GM18498 (cell line): ENCODE measurements around the gene SHH.

ENCODE experiments used
- ATAC-seq: cut with Tn5 transposase; IDR thresholded peaks from one replicate; pipeline ENCODE4 v1.9.1; 2021; ENCODE audit warnings: mild to moderate bottlenecking, moderate library complexity; ENCODE audit not compliant: unreplicated experiment

The SHH gene

GRCh38 chr7:155811895-155812761 is at the start of gene SHH:
Gene SHH (minus strand): TSS chr7:155812463. CDS start chr7:155812122, 341 bp downstream.
- no peak for ATAC-seq

DNA sequence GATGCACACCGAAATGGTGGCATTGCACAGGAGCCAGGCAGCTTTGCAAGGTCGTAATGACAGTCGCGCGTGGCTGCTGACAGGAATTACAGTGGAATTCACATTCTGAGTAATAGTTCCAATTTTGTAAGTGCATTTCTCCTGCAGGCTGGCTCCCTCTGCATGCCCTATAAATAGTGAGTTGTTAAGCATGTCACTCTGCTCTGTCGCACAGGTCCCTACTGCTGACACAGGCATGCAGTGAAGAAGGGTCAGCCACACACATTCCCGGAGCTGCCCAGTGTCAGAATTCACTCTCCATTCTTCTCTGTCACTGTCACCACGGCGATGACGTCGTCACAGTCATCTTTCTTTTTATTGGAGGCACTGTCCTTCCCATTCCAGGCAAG is 49.2 kb upstream of the SHH start:
- no peak for ATAC-seq

GRCh38 chr7:155860840-155861479 is 48.7 kb upstream of the SHH start:
- ATAC-seq = no peak

GRCh38 chr7:155860461-155860839 is 48.2 kb upstream of the SHH start:
- ATAC-seq = no peak

DNA sequence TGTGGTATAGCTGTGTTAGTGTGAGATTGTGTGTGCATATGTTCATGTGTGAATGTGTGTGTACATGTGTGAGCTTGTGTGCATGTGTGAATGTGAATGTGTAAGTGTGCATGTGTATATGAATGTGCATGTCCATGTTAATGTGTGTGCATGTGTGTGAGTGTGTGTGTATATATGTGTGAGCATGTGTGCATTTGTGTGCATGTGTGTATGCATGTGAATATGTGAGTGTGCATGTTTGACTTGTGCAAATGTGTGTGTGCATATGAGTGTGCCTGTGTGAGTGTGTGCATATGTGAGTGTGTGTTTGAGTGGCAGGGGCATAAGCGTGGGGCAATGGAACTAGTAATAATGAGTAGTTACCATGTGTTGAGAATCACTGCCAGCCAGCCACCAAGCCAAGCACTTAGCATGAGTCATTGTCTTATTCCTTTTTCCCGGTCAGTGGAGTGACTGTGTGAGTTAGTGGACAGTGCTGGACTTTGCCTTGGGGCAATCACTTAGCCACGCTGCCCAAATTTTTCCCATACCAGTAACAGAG is 46.3 kb upstream of the SHH start:
- no peak for ATAC-seq

GRCh38 chr7:155857141-155857540 is 44.9 kb upstream of the SHH start:
- no peak for ATAC-seq

- no peak for ATAC-seq
These were observed 44.4 kb upstream of the SHH start for GRCh38 chr7:155856656-155857055.

DNA sequence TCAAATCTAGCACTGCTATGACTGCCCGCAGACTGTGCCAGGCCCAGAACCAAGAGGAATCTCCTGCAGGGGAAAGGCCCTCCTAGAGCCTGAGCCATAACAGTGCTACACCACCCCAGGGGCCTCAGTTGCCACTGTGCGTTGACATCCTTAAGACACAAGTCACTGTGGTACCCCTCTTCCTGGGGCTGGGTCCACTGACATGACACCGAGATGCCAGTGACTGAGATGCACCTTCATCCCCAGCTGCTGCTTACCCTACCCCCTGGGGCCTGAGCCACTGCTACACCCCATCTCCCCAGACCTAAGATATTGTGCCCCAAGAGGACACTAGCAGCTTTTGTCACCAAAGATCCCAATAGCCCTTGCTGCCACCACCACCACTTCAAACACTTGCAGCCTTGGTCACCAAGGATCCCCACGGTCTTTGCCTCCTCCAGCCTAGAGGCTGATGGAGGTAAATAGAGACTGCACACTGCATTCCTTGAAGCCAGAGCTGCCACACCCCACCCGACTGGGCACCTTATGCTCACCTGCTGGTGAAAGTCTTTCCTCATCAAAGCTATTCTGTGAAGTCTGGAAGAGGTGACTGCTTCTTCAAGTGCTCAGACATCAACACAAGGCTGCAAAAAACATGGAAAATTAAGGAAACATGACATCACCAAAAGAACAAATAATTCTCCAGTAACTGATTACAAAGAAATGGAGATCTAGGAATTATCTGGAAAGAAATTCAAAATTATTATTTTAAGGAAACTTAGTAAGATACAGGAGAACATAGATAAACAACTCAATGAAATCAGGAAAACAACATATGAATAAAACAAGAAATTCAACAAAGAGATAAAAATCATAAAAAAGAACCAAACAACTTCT is 40.4 kb upstream of the SHH start:
- no peak for ATAC-seq

DNA sequence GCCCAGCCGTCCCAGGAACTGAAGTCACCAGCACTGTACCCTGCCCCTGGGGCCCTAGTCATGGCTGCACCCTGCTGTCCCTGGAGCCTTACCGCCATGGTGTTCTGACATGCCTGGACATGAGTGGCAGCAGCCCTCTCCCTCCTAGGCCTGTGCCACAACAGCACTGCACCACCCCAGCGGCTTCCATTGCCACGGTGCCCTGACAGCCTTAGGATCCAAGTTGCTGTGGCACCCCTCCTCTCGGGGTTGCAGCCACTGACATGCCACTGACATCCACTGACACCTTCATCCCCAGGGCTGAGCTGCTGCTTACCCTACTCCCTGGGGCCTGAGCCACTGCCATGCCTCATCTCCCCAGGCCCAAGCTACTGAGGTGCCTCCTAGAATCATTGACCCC is 39.6 kb upstream of the SHH start:
- ATAC-seq = no peak

- no peak for ATAC-seq
These were observed 38.8 kb upstream of the SHH start for GRCh38 chr7:155850766-155851678.

- no peak for ATAC-seq
These were observed 37.8 kb upstream of the SHH start for GRCh38 chr7:155850001-155850436.

- no peak for ATAC-seq
These were observed 36.7 kb upstream of the SHH start for GRCh38 chr7:155848691-155849669.

DNA sequence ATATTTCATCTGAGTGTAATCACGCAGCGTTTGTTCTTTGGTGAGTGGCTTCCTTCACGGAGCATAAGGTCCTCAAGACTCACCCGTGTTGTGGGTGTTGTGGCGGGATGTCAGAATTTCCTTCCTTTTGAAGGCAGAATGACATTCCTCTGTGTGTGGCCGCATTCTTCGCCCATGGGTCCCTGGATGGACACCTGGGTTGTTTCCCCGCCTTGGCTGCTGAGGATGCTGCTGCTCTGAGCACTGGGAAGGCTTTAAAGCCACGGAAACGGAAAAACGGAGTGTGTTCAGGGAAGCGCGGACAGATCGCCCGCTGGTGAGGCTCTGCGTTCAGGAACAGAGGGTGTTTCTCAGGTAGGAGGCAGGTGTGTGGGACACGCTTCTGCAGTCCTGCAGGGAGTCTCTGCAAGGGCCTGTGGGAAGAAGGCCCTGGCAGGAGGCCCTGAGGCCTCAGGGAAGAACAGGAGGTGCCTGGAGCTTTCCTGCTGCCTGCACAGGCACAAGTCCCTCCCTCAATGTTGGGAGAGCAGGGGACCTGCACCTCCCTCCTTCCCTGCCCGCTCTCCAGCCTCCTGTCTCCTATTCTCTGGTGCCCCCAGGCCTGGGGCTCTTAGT is 35.7 kb upstream of the SHH start:
- ATAC-seq = no peak

DNA sequence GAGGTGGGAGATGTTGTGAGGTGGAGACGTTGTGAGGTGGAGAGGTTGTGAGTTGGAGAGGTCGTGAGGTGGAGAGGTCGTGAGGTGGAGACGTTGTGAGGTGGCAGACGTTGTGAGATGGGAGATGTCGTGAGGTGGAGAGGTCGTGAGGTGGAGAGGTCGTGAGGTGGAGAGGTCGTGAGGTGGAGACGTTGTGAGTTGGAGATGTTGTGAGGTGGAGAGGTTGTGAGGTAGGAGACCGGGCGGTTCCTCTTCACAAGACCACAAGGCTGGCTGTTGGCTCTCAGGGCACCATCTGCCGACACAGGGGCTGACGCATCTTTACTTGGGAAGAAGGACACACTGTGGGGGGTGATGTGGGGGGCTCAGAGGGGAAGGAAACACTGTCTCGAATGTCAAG is 34.7 kb upstream of the SHH start:
- ATAC-seq = no peak

GRCh38 chr7:155846156-155846555 is 33.9 kb upstream of the SHH start:
- ATAC-seq = no peak

DNA sequence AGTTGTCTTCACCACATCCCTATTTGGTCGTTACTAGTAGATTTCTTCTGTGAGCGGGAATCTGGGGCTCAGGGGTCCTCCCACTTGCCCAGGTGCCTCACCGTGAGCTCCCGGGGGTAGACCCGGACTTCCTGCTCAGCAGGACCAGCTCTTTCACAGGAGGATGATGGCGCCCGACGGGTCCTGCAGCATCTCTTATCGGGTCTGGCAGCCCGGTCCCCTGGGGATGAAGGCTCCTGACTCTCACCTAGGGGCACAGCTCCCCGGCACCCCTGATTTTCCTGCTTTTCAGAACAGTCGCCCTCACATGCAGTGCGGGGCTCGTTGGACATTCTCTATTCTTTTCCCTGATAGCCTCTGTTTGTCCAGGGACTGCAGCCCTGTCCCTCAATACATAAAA is 33.0 kb upstream of the SHH start:
- ATAC-seq = no peak

DNA sequence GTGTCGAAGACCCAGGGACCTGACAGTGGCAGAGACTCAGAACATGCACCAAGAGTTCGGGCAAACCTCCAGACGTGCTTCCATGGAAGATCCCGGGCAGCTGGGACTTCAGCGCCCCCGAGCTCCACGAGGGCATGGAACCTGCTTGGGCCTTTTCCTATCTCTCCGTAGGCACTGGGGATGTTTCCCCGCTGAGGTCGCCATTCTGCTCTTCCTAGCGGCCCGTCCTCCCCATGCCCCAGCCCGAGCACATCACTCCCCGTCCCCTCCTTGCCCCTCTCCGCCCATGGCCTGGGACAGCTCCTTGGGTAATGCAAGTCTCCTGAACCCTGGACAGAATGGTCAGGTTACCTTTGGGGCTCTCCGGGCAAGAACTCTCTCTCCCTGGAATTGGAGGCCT is 32.3 kb upstream of the SHH start:
- ATAC-seq = no peak

DNA sequence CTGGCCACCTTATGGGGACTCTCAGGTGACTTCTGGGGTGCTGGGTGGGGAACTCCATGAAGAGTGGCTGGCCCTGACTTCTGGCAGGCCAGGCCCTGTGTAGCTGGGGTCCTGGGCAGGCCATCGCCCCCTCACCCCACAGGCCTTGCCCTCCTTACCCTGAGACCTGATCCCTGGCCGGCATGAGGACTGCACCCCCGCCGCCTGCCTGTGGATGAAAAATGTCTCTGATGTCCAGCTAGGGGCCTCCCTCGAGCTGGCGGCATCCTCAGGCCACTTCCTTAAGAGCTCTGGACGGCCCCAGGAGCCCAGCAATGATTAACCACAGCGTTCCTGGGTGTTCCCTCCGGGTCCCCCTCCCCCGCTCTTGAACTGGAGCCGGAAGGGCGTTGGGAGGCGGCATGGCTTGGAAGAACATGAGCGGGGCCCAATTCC is 31.8 kb upstream of the SHH start:
- no peak for ATAC-seq
